ENCODE data around the gene SLC22A31.

SLC22A31 gene

GRCh38 chr16:89164847-89165680 is 35.3 kb downstream of the SLC22A31 start:
- DNase-seq = no peak

GRCh38 chr16:89164436-89164835 is 35.9 kb downstream of the SLC22A31 start:
- DNase-seq = no peak

- no peak for DNase-seq
Measured at GRCh38 chr16:89163297-89163696, 37.0 kb downstream of the SLC22A31 start.

GRCh38 chr16:89161763-89162713 is 38.3 kb downstream of the SLC22A31 start:
- DNase-seq = no peak

GRCh38 chr16:89160977-89161701 is 39.2 kb downstream of the SLC22A31 start:
- DNase-seq = no peak

- no peak for DNase-seq
Measured at GRCh38 chr16:89159850-89160354, 40.4 kb downstream of the SLC22A31 start.

- no peak for DNase-seq
Measured at GRCh38 chr16:89159066-89159849, 41.1 kb downstream of the SLC22A31 start.

GRCh38 chr16:89157778-89158177 is 42.6 kb downstream of the SLC22A31 start:
- DNase-seq = no peak

- DNase-seq = no peak
Measured at GRCh38 chr16:89156740-89157645, 43.3 kb downstream of the SLC22A31 start.

- no peak for DNase-seq
Measured at GRCh38 chr16:89155851-89156739, 44.2 kb downstream of the SLC22A31 start.

- no peak for DNase-seq
Measured at GRCh38 chr16:89155184-89155679, 45.1 kb downstream of the SLC22A31 start.

- no peak for DNase-seq
Measured at GRCh38 chr16:89154390-89155183, 45.8 kb downstream of the SLC22A31 start.

GRCh38 chr16:89153848-89154271 is 46.5 kb downstream of the SLC22A31 start:
- no peak for DNase-seq

GRCh38 chr16:89152831-89153700 is 47.3 kb downstream of the SLC22A31 start:
- no peak for DNase-seq

GRCh38 chr16:89150981-89151380 is 49.4 kb downstream of the SLC22A31 start:
- DNase-seq = no peak

- DNase-seq = no peak
Measured at GRCh38 chr16:89150090-89150835, 50.1 kb downstream of the SLC22A31 start.

GRCh38 chr16:89149386-89149785 is 51.0 kb downstream of the SLC22A31 start:
- no peak for DNase-seq
